Natural killer cell (primary cell): Measurements from ENCODE around the gene KCTD18. TPM values are rescaled to one million over a fixed set of nuclear protein-coding genes. Genes with fewer than 3 reads are reported as not detected.

Source experiments
- ATAC-seq, 3 donors: fragments of 150-1000 bp in 2 of 3; fragments of 200-7000 bp in 1 of 3; cut with Tn5 transposase; 1 replicate in 1 of 3; 2 replicates in 2 of 3; pipeline ENCODE4 v1.10.0; 2021; ENCODE audit warnings: mild to moderate bottlenecking in 2 of 3, moderate library complexity in 2 of 3
- DNase-seq, 2 donors: peaks; one replicate each; pipeline versions ENCODE4 v3.0.0 to v3.0.0-alpha.2; 2013 to 2021; ENCODE audit warnings: mixed read lengths in 1 of 2
- H3K27ac ChIP-seq: one replicate; pipeline ENCODE4 v1.5.1; 2013; ENCODE audit warnings: mild to moderate bottlenecking, low read length
- H3K27me3 ChIP-seq: one replicate; pipeline ENCODE4 v1.6.1; 2013; ENCODE audit warnings: low read length; ENCODE audit not compliant: control insufficient read depth, insufficient read depth
- H3K36me3 ChIP-seq: one replicate; pipeline ENCODE4 v1.6.1; 2013; ENCODE audit warnings: low read length; ENCODE audit not compliant: control insufficient read depth, insufficient read depth
- H3K4me1 ChIP-seq: one replicate; pipeline ENCODE4 v1.6.1; 2013; ENCODE audit warnings: low read length; ENCODE audit not compliant: control insufficient read depth, insufficient read depth
- H3K4me3 ChIP-seq: one replicate; pipeline ENCODE4 v1.5.1; 2013; ENCODE audit warnings: low read length
- H3K9me3 ChIP-seq: one replicate; pipeline ENCODE4 v1.6.1; 2013; ENCODE audit warnings: low read length; ENCODE audit not compliant: control insufficient read depth, insufficient read depth
- H3K27ac Mint-ChIP-seq, 2 donors: one replicate each; pipeline ENCODE4 v1.8.0; 2022; ENCODE audit warnings: mild to moderate bottlenecking in 2 of 2, mixed read lengths in 2 of 2, moderate library complexity in 1 of 2
- H3K27me3 Mint-ChIP-seq, 2 donors: one replicate each; pipeline ENCODE4 v1.8.0; 2022; ENCODE audit warnings: low read depth in 2 of 2, mixed read lengths in 2 of 2
- H3K36me3 Mint-ChIP-seq: one replicate; pipeline ENCODE4 v1.8.0; 2022; ENCODE audit warnings: mixed read lengths
- H3K4me1 Mint-ChIP-seq, 2 donors: one replicate each; pipeline ENCODE4 v1.8.0; 2022; ENCODE audit warnings: mixed read lengths in 2 of 2
- H3K4me3 Mint-ChIP-seq: one replicate; pipeline ENCODE4 v1.8.0; 2022; ENCODE audit warnings: mild to moderate bottlenecking, moderate library complexity, mixed read lengths
- H3K9me3 Mint-ChIP-seq, 2 donors: one replicate each; pipeline ENCODE4 v1.8.0; 2022; ENCODE audit warnings: mixed read lengths in 2 of 2
- WGBS: methylation state at CpG from one replicate; pipeline ENCODE4 v1.1.7; 2013; ENCODE audit warnings: missing lambda C conversion rate; ENCODE audit not compliant: insufficient coverage; 5-methylcytosine and 5-hydroxymethylcytosine counted together
- intact Hi-C: fragments of 100-400 bp; cut with micrococcal nuclease; formaldehyde crosslinking; loops from one replicate; pipeline ENCODE4 v1.14.2; 2022
- total RNA-seq, 4 donors: library from RNA; stranded (reverse); fragments of 120-200 nt in 1 of 4; gene quantifications; one replicate each; pipeline versions ENCODE4 v1.2.3 to v1.2.4, GENCODE V29; 2013 to 2022
- TF ChIP-seq, protein P1 (sequence below): fragments of 200-600 bp; IDR thresholded peaks from one replicate; pipeline ENCODE4 v1.8.0; 2022; ENCODE audit warnings: antibody characterized with exemption

KCTD18 gene
- total RNA-seq, 3 donors from 2014 or later (not counting 1 experiment from before 2014, with no cell fraction given), result 16.1 to 21.3 (median 20.9) TPM

DNA sequence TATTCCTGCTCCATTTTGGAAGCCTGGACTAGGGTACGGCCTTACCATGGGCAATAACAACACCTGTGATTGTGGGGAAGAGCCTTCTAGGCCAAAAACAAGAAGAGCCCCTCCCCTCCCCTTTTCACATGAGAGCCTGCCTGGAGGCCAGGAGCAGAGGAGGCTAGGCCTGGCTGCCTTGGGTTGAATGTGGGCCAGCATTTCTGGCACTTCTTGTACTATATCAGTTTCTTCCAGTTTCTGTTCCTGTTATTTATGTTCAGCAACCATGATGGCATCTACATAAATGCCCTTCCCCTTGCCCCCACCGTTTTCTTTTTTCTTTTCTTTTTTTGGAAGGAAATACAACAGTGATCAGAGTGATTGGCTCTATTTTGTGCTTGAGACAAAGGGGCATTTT is 58.4 kb downstream of the KCTD18 start:
- TF ChIP-seq, protein P1, sequence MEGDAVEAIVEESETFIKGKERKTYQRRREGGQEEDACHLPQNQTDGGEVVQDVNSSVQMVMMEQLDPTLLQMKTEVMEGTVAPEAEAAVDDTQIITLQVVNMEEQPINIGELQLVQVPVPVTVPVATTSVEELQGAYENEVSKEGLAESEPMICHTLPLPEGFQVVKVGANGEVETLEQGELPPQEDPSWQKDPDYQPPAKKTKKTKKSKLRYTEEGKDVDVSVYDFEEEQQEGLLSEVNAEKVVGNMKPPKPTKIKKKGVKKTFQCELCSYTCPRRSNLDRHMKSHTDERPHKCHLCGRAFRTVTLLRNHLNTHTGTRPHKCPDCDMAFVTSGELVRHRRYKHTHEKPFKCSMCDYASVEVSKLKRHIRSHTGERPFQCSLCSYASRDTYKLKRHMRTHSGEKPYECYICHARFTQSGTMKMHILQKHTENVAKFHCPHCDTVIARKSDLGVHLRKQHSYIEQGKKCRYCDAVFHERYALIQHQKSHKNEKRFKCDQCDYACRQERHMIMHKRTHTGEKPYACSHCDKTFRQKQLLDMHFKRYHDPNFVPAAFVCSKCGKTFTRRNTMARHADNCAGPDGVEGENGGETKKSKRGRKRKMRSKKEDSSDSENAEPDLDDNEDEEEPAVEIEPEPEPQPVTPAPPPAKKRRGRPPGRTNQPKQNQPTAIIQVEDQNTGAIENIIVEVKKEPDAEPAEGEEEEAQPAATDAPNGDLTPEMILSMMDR, result no peak
- Mint-ChIP-seq H3K4me1 (no peaks in the 10 kb centered on the region), H3K27ac (no peak overlapping the region), H3K4me3 (no peak overlapping the region), H3K9me3 (no peaks in the 10 kb centered on the region), H3K27me3 (no peaks in the 10 kb centered on the region), H3K36me3 (no peaks in the 10 kb centered on the region)
- Histone ChIP-seq H3K4me1 (peaks cover 9% of the 10 kb centered on the region), H3K4me3 (no peak overlapping the region), H3K36me3 (no peaks in the 10 kb centered on the region), H3K27me3 (no peaks in the 10 kb centered on the region), H3K9me3 (no peaks in the 10 kb centered on the region), H3K27ac (no peak overlapping the region)
- DNase-seq, result no peak
- intact Hi-C loops, result no loop called here
- no peak for ATAC-seq
- 100% methylated on average over 1 of the region's 2 CpGs for WGBS

DNA sequence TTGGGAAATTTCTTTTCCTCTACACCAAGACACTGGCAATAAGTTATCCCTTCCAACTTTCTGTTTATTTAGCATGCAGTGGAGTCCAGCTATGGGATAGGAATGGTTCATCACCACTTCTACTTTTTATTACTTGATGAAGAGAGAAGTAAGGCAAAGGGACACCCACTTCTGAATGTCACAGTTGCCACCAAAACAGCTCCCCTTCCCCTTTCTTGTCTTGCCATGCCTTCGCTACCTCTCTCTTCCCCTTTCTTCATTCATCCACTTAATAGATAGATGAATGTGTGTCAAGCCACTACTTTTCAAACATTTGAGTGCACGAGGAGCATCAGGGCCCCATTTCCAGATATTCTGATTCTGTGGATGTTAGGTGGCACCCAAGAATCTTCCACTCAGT is 59.6 kb downstream of the KCTD18 start:
- ATAC-seq (no peak), DNase-seq (no peak)
- Histone ChIP-seq H3K4me3 (no peak overlapping the region), H3K9me3 (no peaks in the 10 kb centered on the region), H3K36me3 (no peaks in the 10 kb centered on the region), H3K27ac (no peak overlapping the region), H3K4me1 (peaks cover under 1% of the 10 kb centered on the region), H3K27me3 (no peaks in the 10 kb centered on the region)
- intact Hi-C loops, result no loop called here
- no peaks in the 10 kb centered on the region for H3K27me3 Mint-ChIP-seq
- no peaks in the 10 kb centered on the region for H3K36me3 Mint-ChIP-seq
- TF ChIP-seq, protein P1, result no peak
- no peaks in the 10 kb centered on the region for H3K4me1 Mint-ChIP-seq
- no peak overlapping the region for H3K4me3 Mint-ChIP-seq
- H3K9me3 Mint-ChIP-seq, result no peaks in the 10 kb centered on the region
- WGBS, result 67% methylated on average over 1 of the region's 2 CpGs
- no peak overlapping the region for H3K27ac Mint-ChIP-seq

DNA sequence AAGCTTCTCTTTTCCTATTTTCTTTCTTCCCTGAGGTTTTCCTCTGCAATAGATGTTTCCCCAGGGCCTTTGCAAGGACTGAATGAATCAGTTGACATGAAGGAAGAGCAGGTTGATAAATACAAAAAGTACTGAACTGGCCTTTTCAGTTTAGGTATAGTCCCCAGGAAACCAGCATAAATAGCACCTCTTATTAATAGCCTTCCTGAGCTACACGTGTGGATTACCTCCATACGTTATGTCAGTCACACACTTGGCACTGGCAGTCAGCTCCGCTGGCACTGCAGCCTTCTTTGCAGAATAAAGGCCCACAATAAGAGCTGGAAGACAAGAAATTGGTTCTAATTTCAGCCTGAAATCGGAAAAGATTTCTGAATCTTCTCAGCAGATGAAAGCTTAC is 60.7 kb downstream of the KCTD18 start:
- Histone ChIP-seq H3K4me1 (no peaks in the 10 kb centered on the region), H3K27ac (no peak overlapping the region), H3K4me3 (no peak overlapping the region), H3K9me3 (no peaks in the 10 kb centered on the region), H3K36me3 (no peaks in the 10 kb centered on the region), H3K27me3 (no peaks in the 10 kb centered on the region)
- ATAC-seq, result no peak
- Mint-ChIP-seq H3K27me3 (no peaks in the 10 kb centered on the region), H3K27ac (no peak overlapping the region), H3K4me1 (no peaks in the 10 kb centered on the region), H3K36me3 (no peaks in the 10 kb centered on the region), H3K4me3 (no peak overlapping the region), H3K9me3 (no peaks in the 10 kb centered on the region)
- DNase-seq, result no peak
- TF ChIP-seq, protein P1, result no peak
- intact Hi-C loops, result no loop called here
- 50% methylated on average over 4 of the region's 4 CpGs for WGBS

DNA sequence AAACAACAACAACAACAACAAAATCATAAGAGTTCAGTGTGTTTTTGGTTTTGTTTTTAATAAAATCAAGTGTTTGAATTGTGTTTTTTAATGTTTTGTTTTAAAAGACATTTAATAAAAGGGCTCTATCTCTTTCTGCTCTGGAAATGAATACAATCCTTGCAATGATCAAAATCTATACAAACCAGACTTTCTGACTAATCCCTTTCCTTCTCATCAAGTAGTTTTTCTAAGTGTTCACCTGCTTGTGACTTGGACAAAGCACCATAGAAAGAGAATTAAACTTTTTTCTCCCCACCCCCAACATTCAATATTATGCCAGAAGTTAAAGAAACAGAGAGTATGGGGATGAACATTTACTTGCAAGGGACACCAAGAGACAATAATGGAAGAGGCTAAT is 61.4 kb downstream of the KCTD18 start:
- intact Hi-C loops, result no loop called here

More for the DNA sequence above, 61.4 kb downstream of the KCTD18 start:
- Mint-ChIP-seq H3K27me3 (no peaks in the 10 kb centered on the region), H3K27ac (no peak overlapping the region), H3K4me1 (no peaks in the 10 kb centered on the region), H3K4me3 (no peak overlapping the region), H3K36me3 (no peaks in the 10 kb centered on the region), H3K9me3 (no peaks in the 10 kb centered on the region)
- no peaks in the 10 kb centered on the region for H3K27me3 ChIP-seq
- DNase-seq (no peak), ATAC-seq (no peak)
- no peaks in the 10 kb centered on the region for H3K36me3 ChIP-seq
- no peaks in the 10 kb centered on the region for H3K9me3 ChIP-seq
- TF ChIP-seq, protein P1, result no peak
- no peak overlapping the region for H3K27ac ChIP-seq
- no peak overlapping the region for H3K4me3 ChIP-seq
- no peaks in the 10 kb centered on the region for H3K4me1 ChIP-seq
